ENCODE measurements around the gene PCBP3. TPM values are rescaled to one million over a fixed set of nuclear protein-coding genes. Genes with fewer than 3 reads are reported as not detected.

PCBP3 gene
- 0.78 and 1.4 TPM in 2 replicates for total RNA-seq (2022)
- Bru-seq, nascent RNA, result percentile 23 among the genes with signal in this experiment
- BruChase-seq, experiment 1, labeled RNA remaining after a 6-hour chase, result percentile 17 among the genes with signal in this experiment
- percentile 21 among the genes with signal in this experiment for BruChase-seq, experiment 2, labeled RNA remaining after a 2-hour chase
- long read RNA-seq, partial matches to known transcripts, result 0 of 1 reads
- long read RNA-seq, other reads (novel, unspliced or antisense), result 1 of 1 reads

GRCh38 chr21:45643021-45643980 is at the start of gene PCBP3:
TSS of gene PCBP3 (plus strand) at chr21:45643725. CDS start at chr21:45850086, 206,361 bp downstream.
- no TSS peak for BruUV-seq (replicated peaks)
- intact Hi-C loops (cut with micrococcal nuclease; ENCODE audit: unreplicated experiment), result no loop called here
- no peak within 1 kb of the TSS for H3K27ac Mint-ChIP-seq (ENCODE audit: unreplicated experiment)
- peak within 1 kb of the TSS; percentile 39 for H3K4me3 Mint-ChIP-seq (ENCODE audit: low read depth, unreplicated experiment)
- H3K4me1 Mint-ChIP-seq (ENCODE audit: low read depth, unreplicated experiment), result no peaks in the 10 kb centered on the region
- no peaks in the 10 kb centered on the region for H3K36me3 Mint-ChIP-seq (ENCODE audit: insufficient read depth, unreplicated experiment)
- no peaks in the 10 kb centered on the region for H3K9me3 Mint-ChIP-seq (ENCODE audit: low read depth, unreplicated experiment)
- no peak for TF ChIP-seq CTCF (IDR thresholded peaks at IDR 0.05; ENCODE audit: unreplicated experiment)
- DNase-seq, result peak; percentile 86
- peaks cover 37% of the 10 kb centered on the region for H3K27me3 Mint-ChIP-seq (ENCODE audit: unreplicated experiment)
- CTCF ChIA-PET, result no interaction called here

- intact Hi-C loops (cut with micrococcal nuclease; ENCODE audit: unreplicated experiment), result loop anchor here (5.0 kb wide), 1 partner anchor 453 kb away; no protein-coding TSS in a partner anchor
- CTCF ChIA-PET, result interaction anchor here (1.1 kb wide), 1 partner anchor 24 kb away, joined by 3 read pairs; no protein-coding TSS in a partner anchor
Measured at GRCh38 chr21:45594721-45595489, 48.6 kb upstream of the PCBP3 start.

GRCh38 chr21:45595574-45596295 is 47.8 kb upstream of the PCBP3 start:
- CTCF ChIA-PET, result interaction anchor here (1.1 to 2.1 kb wide), 2 partner anchors 23 to 455 kb away, joined by 3 to 6 read pairs; no protein-coding TSS in a partner anchor
- DNase-seq, result no peak
- H3K4me1 Mint-ChIP-seq (ENCODE audit: low read depth, unreplicated experiment), result no peaks in the 10 kb centered on the region
- intact Hi-C loops (cut with micrococcal nuclease; ENCODE audit: unreplicated experiment), result loop anchor here (2.0 to 5.0 kb wide), 2 partner anchors 41 to 453 kb away; no protein-coding TSS in a partner anchor
- TF ChIP-seq CTCF (IDR thresholded peaks at IDR 0.05; ENCODE audit: unreplicated experiment), result no peak
- H3K4me3 Mint-ChIP-seq (ENCODE audit: low read depth, unreplicated experiment), result no peak overlapping the region
- H3K27me3 Mint-ChIP-seq (ENCODE audit: unreplicated experiment), result peaks cover 46% of the 10 kb centered on the region
- H3K27ac Mint-ChIP-seq (ENCODE audit: unreplicated experiment), result no peak overlapping the region
- H3K9me3 Mint-ChIP-seq (ENCODE audit: low read depth, unreplicated experiment), result peaks cover 4% of the 10 kb centered on the region
- H3K36me3 Mint-ChIP-seq (ENCODE audit: insufficient read depth, unreplicated experiment), result no peaks in the 10 kb centered on the region
- BruUV-seq (replicated peaks), result no TSS peak

More at GRCh38 chr21:45594721-45595489, 48.6 kb upstream of the PCBP3 start:
- H3K4me1 Mint-ChIP-seq (ENCODE audit: low read depth, unreplicated experiment), result no peaks in the 10 kb centered on the region
- TF ChIP-seq CTCF (IDR thresholded peaks at IDR 0.05; ENCODE audit: unreplicated experiment), result no peak
- no peaks in the 10 kb centered on the region for H3K36me3 Mint-ChIP-seq (ENCODE audit: insufficient read depth, unreplicated experiment)
- no TSS peak for BruUV-seq (replicated peaks)
- peaks cover 37% of the 10 kb centered on the region for H3K27me3 Mint-ChIP-seq (ENCODE audit: unreplicated experiment)
- H3K4me3 Mint-ChIP-seq (ENCODE audit: low read depth, unreplicated experiment), result no peak overlapping the region
- H3K27ac Mint-ChIP-seq (ENCODE audit: unreplicated experiment), result no peak overlapping the region
- no peaks in the 10 kb centered on the region for H3K9me3 Mint-ChIP-seq (ENCODE audit: low read depth, unreplicated experiment)
- no peak for DNase-seq
